HG03354 (cell line): ENCODE results near the gene DIDO1.

Experiments used
- ATAC-seq: cut with Tn5 transposase; IDR thresholded peaks from one replicate; pipeline ENCODE4 v1.9.1; 2021; ENCODE audit warnings: mild to moderate bottlenecking; ENCODE audit not compliant: unreplicated experiment, poor library complexity, severe bottlenecking

Gene DIDO1

DNA sequence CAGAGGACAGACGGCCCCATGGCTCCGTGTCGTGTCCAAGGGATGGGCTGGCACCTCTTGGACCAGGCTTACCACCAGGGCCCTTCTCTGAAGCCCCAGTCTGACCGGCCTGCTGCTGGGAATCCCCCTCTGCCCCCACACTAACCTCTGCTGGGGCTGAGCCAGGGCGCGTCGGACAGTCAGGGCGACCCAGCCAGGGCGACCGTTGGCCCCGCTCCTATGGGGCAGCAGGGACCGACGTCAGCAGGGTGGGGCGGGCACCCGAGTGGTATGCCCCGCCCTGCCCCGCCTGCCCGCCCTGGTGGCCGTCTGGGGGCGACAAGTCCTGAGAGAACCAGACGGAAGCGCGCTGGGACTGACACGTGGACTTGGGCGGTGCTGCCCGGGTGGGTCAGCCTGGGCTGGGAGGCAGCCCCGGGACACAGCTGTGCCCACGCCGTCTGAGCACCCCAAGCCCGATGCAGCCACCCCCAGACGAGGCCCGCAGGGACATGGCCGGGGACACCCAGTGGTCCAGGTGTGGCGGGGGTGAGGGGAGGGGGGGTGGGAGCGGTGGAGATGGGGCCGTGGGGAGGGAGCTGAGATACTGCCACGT is 26.2 kb upstream of the DIDO1 start, which contains the start of gene SLC17A9:
Gene SLC17A9, plus strand, starts transcription at position 337 of the 595 bp plus-strand sequence. Its CDS starts 122 bp downstream, at position 459.
- ATAC-seq = peak; percentile 43

DNA sequence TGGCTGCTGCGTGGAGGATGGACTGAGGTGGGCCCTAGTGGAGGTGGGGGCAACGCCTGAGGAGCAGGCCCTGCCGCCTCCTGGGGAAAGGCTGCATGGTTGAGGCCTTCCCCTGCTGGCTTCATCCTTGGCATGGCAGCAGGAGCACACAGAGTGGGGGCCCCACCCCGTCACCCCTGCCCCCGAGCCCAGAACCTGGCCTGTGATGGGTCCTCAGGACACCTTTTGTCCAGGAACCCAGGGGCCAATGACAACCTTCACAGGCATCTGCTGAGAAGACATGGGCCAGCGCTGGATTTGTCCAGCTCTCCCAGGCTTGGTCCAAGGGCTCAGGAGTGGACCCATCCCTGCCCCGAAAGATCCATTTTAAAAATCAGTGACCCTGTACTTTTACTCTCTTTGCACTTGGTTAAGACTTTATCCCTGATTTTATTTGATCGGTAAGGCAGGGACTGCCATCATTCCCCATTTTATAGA is 25.6 kb upstream of the DIDO1 start:
- no peak for ATAC-seq

DNA sequence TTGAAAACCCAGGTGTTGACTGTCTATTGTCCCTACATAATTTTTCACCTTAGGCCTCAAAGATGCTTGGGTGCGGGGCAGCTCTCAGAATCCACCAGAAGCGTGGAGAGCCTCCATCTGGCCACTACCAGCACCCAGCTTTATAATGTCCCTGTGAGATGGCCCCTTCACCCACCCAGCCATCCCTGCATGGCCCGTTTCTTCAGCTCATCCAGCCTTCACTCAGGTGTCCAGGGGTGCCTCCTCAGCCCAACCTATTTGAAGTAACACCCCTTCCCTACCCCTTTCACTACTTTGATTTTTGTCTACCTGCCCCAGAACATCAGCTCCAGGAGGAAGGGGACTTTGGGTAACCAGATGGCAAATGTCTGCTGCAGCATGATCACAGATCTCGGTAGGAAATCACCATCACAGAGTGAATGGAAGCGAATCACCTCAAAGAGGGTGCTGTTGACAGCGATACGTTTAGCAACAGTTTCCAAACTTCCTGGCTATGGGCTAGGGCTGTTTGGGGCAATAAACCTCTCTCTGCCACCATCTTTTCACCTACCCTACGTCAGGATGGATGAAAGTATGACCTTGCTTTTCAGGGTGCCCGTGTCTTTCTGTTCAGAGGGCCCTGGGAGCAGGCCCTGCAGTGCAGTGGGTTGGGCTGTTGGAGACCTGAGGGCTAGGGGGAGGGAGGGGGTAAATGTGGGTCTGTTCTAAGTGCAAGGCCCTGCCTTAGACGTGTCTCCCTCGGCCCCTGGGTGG is 25.0 kb upstream of the DIDO1 start:
- ATAC-seq = no peak

DNA sequence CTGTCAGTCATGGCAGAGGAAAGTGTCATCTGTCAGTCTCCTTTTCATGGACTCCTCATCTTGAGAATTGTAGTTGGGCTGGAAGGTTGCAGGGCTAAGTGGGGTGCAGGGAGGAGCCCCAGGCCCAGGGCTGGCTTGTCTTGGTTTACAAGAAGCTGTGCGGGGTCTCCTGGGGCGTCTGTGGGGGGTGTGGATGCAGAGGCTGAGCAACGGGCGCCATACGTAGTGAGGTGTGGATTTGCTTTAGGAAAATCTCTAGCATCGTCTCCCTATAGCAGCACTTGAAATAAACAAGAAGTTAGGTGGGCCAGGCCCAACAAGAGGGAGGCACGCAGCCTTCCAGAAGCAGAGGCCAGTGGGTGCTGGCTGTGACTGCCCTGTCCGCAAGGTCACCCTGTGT is 24.4 kb upstream of the DIDO1 start:
- no peak for ATAC-seq

DNA sequence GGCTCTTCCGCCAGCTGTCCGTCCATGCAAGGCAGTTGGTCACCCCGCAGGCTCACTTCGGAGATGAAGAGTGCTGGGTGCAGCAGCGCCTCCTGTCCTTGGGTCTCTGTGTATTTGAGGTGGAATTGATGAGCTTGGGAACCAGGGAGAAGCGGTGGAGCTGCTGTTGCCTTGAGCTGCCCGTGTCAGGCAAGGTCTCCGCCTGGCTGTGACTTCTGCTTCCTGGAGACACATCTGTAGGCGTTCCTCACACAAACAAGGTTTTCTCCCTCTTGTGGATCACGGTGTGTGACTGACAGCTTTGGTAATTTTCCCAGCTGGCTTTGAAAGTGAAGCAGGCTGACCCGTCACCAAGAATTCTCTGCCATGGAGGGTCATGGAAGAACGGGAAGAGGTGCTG is 23.7 kb upstream of the DIDO1 start:
- no peak for ATAC-seq

DNA sequence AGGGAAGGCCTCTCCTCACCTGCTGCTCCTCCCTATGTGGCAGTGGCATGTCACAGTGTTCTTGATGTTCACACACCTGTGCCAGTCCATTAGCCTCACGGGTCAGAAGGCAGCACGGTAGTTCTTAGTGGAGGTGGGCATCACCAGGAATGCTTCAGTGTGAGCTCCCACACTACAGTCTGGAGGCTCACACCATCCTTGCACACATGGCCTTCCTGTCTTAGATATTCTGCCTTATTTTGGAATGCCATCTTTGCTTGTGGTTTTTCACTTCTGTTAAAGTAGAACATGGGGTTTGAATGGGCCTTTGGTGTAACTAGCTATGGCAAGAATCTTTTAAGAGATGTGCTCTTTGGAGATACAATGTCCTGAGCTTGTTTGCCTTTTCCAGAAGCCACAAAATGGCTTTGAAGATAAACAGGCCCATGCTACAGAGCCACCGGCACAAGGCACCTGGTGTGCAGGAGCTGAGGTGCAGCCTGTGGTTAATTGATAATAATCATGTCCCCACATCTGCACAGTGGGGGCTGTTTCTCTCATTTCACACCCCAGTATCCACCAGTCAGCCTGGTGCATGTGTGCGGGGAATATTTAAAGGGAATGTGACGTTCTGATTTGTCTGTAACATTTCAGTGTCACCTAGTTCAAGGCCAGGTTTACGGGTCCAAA is 23.0 kb upstream of the DIDO1 start:
- ATAC-seq = no peak

DNA sequence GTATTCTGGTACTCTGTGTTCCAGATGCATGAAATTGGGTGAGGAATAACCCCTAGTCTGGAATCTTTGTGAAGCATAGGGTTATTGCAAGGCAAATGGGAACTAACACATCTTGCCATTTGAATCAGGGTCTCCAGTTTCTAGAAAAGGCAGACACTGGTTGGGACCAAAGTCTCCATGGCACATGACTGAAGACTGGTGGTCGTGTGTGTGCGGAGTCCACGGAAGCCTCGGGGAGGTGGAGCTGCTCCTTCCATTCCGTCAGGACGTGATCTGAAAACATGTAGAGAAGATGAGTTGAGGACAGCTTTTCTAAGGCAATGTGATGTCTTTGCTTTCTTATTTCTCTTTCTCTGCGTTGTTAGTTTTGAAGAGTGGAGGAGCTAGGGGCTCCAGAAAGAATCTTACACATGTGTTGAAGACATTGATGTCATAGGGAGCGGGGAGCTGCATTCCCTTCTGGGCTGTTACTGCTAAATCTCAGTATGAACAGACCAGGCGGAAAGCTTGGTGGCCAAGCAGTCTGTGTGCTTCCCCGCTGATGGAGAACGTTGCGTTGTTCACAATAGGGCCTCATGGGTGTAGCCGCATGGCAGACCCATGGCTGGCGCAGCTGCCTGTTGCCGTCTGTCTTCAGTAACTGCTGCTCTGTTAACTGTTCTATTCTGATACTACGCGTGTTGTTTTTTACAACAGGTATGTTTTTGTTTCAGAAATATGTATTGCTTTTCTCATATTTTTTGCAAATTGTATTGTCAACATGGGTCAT is 21.4 kb upstream of the DIDO1 start:
- no peak for ATAC-seq

DNA sequence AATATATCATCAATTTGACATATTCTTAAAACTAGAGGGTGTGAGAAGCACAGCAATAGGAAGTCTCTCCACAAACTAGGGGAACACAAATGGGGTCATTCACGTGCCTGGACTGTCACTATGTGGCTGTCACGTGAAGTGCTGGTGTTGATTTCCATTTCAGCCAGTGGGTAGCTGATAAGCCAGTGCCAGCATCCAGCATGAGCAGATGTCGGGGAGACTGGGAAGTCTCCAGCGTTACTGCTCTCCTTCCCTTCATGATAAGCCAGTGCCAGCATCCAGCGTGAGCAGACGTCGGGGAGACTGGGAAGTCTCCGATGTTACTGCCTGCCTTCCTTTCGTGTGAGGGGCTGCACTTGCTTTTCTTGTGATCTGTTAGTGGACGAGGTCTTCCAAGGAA is 20.6 kb upstream of the DIDO1 start:
- no peak for ATAC-seq

DNA sequence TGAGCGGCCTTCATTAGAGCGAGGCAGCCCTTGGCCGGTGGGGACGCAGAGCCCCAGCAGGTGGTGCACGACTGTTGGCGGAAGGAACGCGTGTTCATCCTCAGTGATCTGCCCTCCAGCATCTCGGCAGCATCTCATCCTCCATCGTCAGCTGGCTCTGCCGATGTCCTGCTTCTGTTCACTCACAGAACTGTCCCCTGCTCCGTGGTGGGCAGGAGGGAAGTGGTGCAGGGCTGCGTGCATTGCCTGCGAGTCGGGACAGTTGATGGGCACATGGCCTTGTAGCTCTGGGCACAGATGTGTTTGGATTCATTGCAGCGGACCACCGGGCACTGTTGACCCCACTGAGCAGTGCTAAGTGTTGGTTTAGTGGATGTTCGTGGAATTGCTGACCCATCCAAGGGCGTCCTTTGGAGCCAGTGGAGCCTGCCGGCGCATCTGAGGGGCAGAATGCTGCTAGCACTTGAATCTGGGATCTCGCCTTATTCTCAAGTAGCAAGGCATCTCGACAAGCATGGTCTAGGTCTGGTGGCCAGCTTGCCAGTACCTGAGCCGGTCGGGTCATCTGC is 19.6 kb upstream of the DIDO1 start:
- ATAC-seq = no peak

DNA sequence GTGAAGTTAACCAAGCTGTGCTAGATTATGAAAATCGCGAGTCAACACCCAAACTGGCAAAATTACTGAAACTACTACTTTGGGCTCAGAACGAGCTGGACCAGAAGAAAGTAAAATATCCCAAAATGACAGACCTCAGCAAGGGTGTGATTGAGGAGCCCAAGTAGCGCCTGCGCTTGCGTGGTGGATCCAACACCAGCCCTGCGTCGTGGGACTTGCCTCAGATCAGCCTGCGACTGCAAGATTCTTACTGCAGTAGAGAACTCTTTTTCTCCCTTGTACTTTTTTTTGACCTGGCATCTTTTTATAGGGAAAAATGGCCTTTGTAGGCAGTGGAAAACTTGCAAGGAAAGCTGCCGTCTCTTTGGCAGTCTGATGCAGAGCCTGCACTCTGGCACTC is 18.4 kb upstream of the DIDO1 start:
- no peak for ATAC-seq

DNA sequence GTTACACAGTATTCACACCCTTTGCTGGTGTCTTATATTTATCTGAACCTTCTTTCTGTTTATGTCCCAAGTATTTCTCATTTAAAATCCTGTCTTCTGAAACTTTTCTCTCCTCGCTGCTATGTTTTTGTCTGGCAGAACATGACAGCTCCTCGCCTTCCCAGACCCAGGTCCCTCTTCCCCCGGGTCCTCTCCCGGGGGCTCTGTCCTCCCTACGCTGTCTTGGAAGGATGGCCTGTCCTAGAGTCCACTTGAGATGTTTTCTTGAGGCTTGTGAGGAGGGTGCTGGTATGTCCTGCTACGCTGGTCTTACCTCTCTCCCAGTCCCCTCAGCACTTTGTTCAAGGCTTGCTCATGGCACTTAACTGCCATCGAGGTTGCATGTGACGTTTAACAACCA is 17.9 kb upstream of the DIDO1 start:
- no peak for ATAC-seq

DNA sequence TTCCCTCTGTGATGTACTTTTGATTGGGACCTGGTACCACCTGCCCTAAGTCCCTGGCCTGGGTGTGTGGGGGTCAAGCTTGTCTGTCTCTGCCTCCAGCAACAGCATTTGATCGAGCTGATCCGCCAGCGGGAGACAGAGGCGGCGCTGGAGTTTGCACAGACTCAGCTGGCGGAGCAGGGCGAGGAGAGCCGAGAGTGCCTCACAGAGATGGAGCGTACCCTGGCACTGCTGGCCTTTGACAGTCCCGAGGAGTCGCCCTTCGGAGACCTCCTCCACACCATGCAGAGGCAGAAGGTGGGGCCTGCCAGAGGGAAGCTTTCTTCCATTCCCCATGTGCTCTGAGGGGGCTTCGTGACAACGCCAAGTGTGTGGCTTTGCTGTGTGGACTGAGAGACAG is 17.1 kb upstream of the DIDO1 start:
- no peak for ATAC-seq

DNA sequence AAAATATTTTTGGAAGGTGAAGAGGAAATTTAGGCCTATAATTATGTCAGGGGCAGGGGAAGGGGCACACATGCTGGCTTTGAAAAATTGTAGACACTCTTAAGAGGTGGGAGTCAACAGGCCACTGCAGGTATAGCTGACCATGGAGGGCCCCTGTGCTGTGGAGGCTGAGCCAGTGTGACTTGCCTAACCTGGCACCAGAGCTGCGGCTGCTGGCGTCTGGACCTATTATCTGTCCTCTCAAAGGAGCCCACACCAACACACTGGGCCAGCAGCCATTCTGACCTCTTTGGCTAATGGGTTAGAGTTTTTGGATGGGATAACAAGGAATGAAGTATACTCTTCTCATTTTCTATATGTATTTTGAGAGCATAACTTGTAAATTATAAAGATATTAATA is 16.2 kb upstream of the DIDO1 start:
- no peak for ATAC-seq

DNA sequence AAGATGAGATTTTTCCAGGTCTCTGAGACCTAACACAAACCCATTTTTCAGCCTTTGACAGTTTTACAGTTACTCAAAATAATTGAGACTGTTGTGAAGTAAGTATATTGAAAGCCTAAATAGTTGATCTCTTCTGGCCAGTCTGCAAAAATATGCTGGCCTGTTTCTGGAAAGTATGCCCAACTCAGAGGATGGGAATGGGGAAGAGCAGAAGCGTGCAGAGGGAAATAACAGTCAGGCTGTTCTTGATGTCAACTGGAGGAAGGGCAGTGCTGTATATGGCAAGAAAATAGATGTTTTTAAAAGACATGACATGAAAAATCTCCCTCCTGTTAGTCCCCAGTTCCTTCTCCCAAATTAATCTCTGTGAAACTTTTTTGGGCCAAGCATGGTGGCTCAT is 15.5 kb upstream of the DIDO1 start:
- ATAC-seq = no peak

DNA sequence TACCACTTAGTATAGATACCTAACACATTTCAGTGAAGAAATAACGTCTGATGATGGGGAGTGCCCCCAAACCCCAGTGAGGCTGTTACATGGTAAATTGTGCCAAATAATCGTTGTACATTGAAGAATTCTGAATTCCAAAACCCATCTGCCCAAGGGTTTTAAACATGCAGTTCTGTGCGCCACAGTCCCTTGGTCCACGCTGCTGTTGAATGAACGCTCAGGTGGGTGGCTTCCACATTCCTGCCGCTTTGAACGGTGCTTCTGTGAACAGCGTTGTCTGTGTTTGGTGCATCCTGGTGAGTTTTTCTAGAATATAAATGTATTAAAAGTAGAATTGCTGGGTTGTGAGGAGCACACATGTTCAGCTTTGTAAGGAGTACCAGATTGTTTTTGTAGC is 14.6 kb upstream of the DIDO1 start:
- no peak for ATAC-seq

DNA sequence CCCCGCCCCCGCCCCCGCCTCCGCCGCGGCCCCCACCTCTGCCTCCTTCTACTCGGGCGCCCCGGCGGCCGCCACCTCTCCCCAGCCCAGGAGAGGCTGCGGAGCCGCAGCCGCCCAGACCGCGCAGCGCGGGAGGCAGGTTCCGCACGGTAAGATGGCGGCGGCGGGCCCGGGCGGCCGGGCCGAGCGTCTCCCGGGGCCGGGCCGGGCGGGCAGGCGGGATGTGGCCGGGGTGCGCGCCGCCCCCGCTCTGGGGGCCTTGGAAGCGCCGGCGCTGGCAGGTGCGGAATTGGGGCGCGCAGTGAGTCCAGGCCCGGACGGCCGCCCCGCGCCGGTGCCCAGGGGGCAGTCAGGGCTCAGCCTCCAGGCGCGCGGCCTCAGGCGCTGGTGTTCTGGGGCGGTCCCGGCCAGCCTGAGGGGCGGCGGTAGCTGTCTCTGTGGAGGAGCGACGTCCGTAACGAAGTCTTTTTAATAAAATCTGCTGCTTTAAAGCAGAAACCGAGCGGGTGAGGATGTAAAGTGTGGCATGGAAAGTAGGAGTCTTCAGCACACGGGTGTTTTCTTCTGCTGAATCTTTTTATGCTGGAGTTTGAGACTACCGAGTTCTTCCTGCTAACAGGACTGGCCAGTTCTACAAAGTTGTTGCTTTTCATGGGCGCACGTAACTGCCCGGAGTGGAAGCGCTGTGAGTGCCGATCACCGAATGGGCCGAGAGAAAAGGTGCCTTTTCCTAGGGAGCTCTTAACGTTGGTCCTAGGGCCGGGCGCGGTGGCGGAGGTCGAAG is 12.0 kb upstream of the DIDO1 start, which contains the start of gene GID8:
Gene GID8, plus strand, starts transcription at position 43 of the 784 bp plus-strand sequence. CDS start 3,356 bp downstream, outside the sequence.
- ATAC-seq = peak; percentile 45

DNA sequence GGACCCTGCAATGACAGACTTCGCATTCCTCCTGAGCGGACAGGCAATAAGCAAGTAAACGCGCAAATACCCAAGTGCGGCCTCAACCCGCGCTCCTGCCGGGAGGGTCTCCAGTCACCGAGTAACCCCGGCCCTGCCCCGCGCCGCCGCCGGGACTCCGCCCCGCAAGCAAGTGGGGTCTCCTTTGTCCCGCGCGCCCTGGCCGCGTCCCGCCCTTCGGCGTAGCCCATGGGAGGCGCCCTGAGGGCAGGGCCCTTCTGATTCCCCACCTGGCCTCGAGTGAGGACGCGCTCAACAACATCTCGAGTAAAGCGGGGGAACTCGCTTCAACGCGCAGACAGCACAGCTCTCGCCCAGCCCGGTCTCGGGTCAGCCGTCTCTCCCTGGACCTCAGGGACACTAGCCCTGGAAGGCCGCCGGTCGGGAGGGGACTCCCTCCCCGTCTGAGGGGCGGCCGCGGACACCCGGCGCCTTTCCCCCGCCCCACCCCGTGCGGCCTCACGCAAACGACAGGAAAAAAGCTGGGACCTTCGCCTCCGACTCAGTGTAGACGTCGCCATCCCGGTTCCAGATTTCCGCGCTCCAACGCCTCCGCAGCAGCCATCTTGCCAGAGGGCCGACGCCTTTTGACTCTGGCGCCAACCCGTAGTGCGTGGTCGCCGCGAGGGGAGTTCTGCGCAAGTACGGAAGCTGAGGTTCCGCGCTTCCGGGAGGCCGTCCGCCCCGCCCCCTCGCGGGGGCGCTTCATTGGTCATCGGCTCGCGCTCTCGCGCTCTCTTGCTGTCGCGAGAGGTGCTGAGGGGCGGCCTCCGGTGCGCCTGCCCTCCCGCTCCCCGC is 11.2 kb upstream of the DIDO1 start:
- peak; percentile 82 for ATAC-seq

DNA sequence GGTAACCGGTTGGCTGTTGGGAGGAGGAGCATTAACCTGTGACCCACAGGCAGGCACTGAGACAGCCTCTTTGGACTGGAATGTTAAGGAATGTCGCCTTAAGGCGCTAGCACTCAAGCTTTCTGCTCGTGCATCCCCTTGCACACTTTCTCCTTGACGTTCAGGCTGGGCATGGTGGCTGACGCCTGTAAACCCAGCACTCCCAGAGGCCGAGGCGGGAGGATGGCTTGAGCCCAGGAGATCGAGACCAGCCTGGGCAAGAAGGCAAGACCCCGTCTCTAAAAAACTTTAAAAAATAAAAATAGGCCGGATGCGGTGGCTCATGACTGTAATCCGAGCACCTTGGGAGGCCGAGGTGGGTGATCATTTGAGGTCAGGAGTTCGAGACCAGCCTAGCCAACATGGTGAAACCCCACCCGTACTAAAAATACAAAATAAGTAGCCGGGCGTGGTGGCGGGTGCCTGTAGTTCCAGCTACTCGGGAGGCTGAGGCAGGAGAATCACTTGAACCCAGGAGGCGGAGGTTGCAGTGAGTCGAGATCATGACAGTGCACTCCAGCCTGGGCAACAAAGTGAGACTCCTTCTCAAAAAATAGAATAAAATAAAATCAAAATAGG is 9.8 kb upstream of the DIDO1 start:
- no peak for ATAC-seq
